Esophagus muscularis mucosa (tissue), 4 donors: Measurements from ENCODE around the gene CBR3. TPM values are rescaled to one million over a fixed set of nuclear protein-coding genes. Genes with fewer than 3 reads are reported as not detected.

Source experiments
- DNase-seq: peaks from one replicate; pipeline ENCODE4 v3.0.0-alpha.2; 2017; ENCODE audit errors: extremely low spot score
- H3K27ac ChIP-seq, 4 donors: fragments of 200-600 bp; sonication (generic); replicated peaks in 1 of 4; 1 replicate in 3 of 4; 2 replicates in 1 of 4; pipeline ENCODE4 v1.5.1; 2016 to 2019; ENCODE audit warnings: mild to moderate bottlenecking in 1 of 4
- H3K27me3 ChIP-seq, 4 donors: fragments of 200-600 bp; sonication (generic); one replicate each; pipeline versions ENCODE4 v1.5.1 to v1.6.0; 2016 to 2019
- H3K36me3 ChIP-seq, 4 donors: fragments of 200-600 bp; sonication (generic); one replicate each; pipeline ENCODE4 v1.5.1; 2016 to 2019
- H3K4me1 ChIP-seq, 4 donors: fragments of 200-600 bp; sonication (generic); one replicate each; pipeline ENCODE4 v1.5.1; 2016 to 2019
- H3K4me3 ChIP-seq, 4 donors: fragments of 200-600 bp; sonication (generic); 1 replicate in 2 of 4; 2 replicates in 2 of 4; pipeline ENCODE4 v1.5.1; 2016 to 2019; ENCODE audit warnings: mild to moderate bottlenecking in 4 of 4, moderate library complexity in 1 of 4
- H3K9me3 ChIP-seq, 4 donors: fragments of 200-600 bp; sonication (generic); 1 replicate in 3 of 4; 2 replicates in 1 of 4; pipeline ENCODE4 v1.5.1; 2016 to 2019
- EP300 ChIP-seq: sonication (generic); formaldehyde crosslinking; IDR thresholded peaks from one replicate; pipeline ENCODE4 v1.6.1; 2017; ENCODE audit warnings: antibody characterized with exemption
- POLR2A ChIP-seq: fragments of 450-650 bp; IDR thresholded peaks from one replicate; pipeline ENCODE4 v1.6.1; 2017; ENCODE audit warnings: antibody characterized with exemption, moderate library complexity, mild to moderate bottlenecking, low read depth
- POLR2AphosphoS5 ChIP-seq, 2 donors: sonication (generic); formaldehyde crosslinking; IDR thresholded peaks; one replicate each; pipeline ENCODE4 v1.6.1; 2017; ENCODE audit warnings: antibody characterized with exemption in 2 of 2
- WGBS: methylation state at CpG from one replicate; pipeline ENCODE4 v1.1.5; 2018; 5-methylcytosine and 5-hydroxymethylcytosine counted together
- intact Hi-C: fragments of 100-400 bp; cut with DNase I; formaldehyde crosslinking; loops from one replicate; pipeline ENCODE4 v1.15.1; 2023
- total RNA-seq, 4 donors: library from RNA; depleted of rRNA; stranded (reverse); fragments of >200 nt; gene quantifications; one replicate each; pipeline versions ENCODE4 v1.1.0 to v1.2.1, GENCODE V29; 2016
- TF ChIP-seq, protein P1 (sequence below), 3 experiments: fragments of 200-600 bp in 2 of 3; fragments of 450-650 bp in 1 of 3; sonication (generic) in 2 of 3; IDR thresholded peaks; one replicate each; pipeline ENCODE4 v1.5.1; 2017 to 2019; ENCODE audit warnings: antibody characterized with exemption in 3 of 3, mild to moderate bottlenecking in 2 of 3, moderate library complexity in 1 of 3

The CBR3 gene
- total RNA-seq, 4 donors from 2014 or later, result 11.4 to 18.5 (median 14.0) TPM

DNA sequence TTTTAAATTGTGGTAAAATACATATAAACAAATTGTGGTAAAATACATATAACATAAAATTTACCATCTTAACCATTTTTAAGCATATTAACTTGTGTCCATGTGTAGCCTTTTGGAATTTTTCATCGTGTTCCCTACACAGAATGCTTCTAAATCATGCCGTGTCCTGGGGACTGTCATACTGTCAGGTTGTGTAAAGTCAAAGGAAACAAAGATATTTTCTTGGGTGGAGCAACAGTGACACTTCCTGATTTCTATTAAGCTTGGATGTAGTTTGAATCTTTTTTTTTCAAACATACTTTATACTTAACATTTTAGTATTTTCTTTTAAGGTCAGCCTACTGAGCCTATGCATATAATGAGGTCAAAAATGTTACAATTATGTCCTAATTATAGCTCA is 54.1 kb downstream of the CBR3 start:
- no peak overlapping the region for H3K27ac ChIP-seq
- peaks cover 0 to 3% (median 1%) of the 10 kb centered on the region in 4 donors for H3K36me3 ChIP-seq
- intact Hi-C loops, result no loop called here
- whole genome bisulfite sequencing, result 30% methylated on average over 2 of the region's 2 CpGs
- H3K27me3 ChIP-seq, result no peaks in the 10 kb centered on the region
- peaks cover 8 to 13% (median 11%) of the 10 kb centered on the region in 4 donors for H3K4me1 ChIP-seq
- no peak for DNase-seq
- no peaks in the 10 kb centered on the region for H3K9me3 ChIP-seq
- TF ChIP-seq POLR2A, result no peak
- TF ChIP-seq, protein P1, sequence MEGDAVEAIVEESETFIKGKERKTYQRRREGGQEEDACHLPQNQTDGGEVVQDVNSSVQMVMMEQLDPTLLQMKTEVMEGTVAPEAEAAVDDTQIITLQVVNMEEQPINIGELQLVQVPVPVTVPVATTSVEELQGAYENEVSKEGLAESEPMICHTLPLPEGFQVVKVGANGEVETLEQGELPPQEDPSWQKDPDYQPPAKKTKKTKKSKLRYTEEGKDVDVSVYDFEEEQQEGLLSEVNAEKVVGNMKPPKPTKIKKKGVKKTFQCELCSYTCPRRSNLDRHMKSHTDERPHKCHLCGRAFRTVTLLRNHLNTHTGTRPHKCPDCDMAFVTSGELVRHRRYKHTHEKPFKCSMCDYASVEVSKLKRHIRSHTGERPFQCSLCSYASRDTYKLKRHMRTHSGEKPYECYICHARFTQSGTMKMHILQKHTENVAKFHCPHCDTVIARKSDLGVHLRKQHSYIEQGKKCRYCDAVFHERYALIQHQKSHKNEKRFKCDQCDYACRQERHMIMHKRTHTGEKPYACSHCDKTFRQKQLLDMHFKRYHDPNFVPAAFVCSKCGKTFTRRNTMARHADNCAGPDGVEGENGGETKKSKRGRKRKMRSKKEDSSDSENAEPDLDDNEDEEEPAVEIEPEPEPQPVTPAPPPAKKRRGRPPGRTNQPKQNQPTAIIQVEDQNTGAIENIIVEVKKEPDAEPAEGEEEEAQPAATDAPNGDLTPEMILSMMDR (IDR thresholded peaks at IDR 0.05), result no peak
- no peak for TF ChIP-seq EP300
- no peak for TF ChIP-seq POLR2AphosphoS5 (IDR thresholded peaks at IDR 0.05)
- H3K4me3 ChIP-seq, result no peak overlapping the region

DNA sequence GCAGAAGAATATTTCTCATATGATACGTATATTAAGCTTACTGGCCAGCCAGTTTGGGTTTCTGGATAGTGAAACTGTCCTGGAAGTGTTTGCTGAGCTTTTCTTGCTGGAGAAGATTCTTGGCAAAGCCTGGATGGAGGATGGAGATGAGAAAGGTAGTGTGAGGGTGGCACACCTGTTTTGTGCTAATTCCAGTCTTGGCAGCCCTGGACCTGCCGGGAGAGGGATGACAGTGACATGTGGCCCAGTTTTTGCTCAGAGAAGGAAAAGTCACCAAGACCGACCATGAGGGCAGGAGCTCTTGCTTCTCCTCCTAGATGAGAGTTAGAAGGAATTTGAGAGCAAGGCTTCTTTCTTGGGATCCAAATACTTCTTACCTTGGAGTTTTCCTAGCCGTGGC is 55.9 kb downstream of the CBR3 start:
- no peak for DNase-seq
- intact Hi-C loops, result no loop called here
- TF ChIP-seq, protein P1 (IDR thresholded peaks at IDR 0.05), result no peak
- TF ChIP-seq EP300 (no peak), POLR2AphosphoS5 (IDR thresholded peaks at IDR 0.05) (no peak), POLR2A (no peak)
- Histone ChIP-seq H3K27me3 (no peaks in the 10 kb centered on the region), H3K4me3 (no peak overlapping the region), H3K36me3 (no peaks in the 10 kb centered on the region), H3K9me3 (no peaks in the 10 kb centered on the region), H3K4me1 (peaks cover 10 to 13% (median 11%) of the 10 kb centered on the region in 4 donors), H3K27ac (no peak overlapping the region)
- WGBS, result 83% methylated on average over 4 of the region's 4 CpGs

DNA sequence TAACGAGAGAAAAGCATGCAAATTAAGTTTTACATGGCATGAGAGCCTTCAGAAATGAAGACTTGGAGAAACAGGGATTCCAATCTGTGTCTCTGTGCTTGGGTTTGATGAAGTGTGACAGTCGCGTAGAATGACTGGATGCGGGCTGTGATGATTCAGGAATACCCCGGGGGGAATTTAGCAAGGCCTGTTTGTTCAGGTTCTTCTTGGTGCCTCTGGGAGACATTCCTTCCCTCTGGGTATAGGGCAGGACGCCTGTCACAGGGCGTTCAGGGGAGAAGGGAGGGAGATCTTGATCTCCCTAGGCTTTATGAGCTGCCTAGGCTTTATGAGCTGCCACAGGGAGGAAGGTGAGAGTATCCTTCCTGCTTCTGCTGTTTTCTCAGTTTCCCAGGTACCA is 58.3 kb downstream of the CBR3 start:
- intact Hi-C loops, result no loop called here
- no peak for DNase-seq
- no peak for TF ChIP-seq EP300
- TF ChIP-seq, protein P1 (IDR thresholded peaks at IDR 0.05), result no peak
- no peak for TF ChIP-seq POLR2A
- no peak for TF ChIP-seq POLR2AphosphoS5 (IDR thresholded peaks at IDR 0.05)
- no peaks in the 10 kb centered on the region for H3K36me3 ChIP-seq
- no peaks in the 10 kb centered on the region for H3K27me3 ChIP-seq
- H3K27ac ChIP-seq, result no peak overlapping the region
- 95% methylated on average over 7 of the region's 7 CpGs for WGBS
- H3K4me1 ChIP-seq, result peaks cover 6 to 9% (median 8%) of the 10 kb centered on the region in 4 donors
- no peak overlapping the region for H3K4me3 ChIP-seq
- H3K9me3 ChIP-seq, result no peaks in the 10 kb centered on the region

DNA sequence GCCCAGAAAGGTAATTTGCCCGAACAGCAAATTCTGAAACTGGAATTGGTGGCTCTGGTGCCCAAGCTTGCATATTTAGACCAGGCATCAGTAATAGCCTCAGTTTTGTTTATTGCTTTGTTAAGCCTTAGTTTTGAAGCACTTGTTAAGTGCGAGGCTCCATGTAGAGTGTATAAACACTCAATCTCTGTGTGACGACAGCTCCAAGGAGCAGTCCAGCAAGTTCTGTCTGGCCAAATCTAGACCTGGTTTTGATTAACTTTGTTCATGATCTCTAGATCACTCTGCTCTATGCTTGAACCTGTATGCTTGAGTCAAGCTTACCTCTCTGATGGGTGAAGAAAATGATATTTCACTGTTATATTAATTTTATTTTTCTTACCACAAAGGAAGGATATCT is 59.1 kb downstream of the CBR3 start:
- peaks cover 0 to 5% (median 4%) of the 10 kb centered on the region in 4 donors for H3K4me1 ChIP-seq
- no peaks in the 10 kb centered on the region for H3K9me3 ChIP-seq
- intact Hi-C loops, result no loop called here
- no peak for TF ChIP-seq POLR2A
- no peak for TF ChIP-seq POLR2AphosphoS5 (IDR thresholded peaks at IDR 0.05)
- TF ChIP-seq, protein P1 (IDR thresholded peaks at IDR 0.05), result no peak
- H3K27ac ChIP-seq, result no peak overlapping the region
- no peaks in the 10 kb centered on the region for H3K27me3 ChIP-seq
- 62% methylated on average over 3 of the region's 3 CpGs for WGBS
- no peak overlapping the region for H3K4me3 ChIP-seq
- peaks cover 0 to 7% (median 1%) of the 10 kb centered on the region in 4 donors for H3K36me3 ChIP-seq
- DNase-seq, result no peak

DNA sequence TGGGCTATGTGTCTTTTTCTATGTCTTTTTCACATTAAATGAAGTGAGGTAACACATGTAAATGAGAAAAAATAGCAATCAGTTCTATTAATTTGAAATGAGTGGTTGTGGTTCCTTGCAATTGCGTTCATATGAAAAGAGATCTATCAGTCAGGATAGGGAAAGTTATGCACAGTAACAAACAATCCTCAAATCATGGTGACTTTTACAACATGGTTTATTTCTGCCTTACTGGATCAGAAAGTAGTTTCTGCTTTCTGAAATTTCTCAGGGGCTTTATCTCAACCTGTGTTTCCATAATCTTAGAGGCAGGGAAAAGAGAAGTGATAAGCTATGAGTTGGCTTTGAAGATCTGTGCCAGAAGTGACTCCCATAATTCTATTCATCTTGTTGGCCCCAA is 60.7 kb downstream of the CBR3 start:
- TF ChIP-seq EP300, result no peak
- Histone ChIP-seq H3K9me3 (no peaks in the 10 kb centered on the region), H3K27ac (no peak overlapping the region), H3K4me3 (no peak overlapping the region), H3K27me3 (no peaks in the 10 kb centered on the region), H3K4me1 (peaks cover 0 to 4% (median 0%) of the 10 kb centered on the region in 4 donors), H3K36me3 (peaks cover 0 to 17% (median 8%) of the 10 kb centered on the region in 4 donors)
- no peak for DNase-seq
- 90% methylated on average over 1 of the region's 1 CpG for WGBS
- intact Hi-C loops, result no loop called here

Other genes starting within 250 kb of the CBR3 start
- gene SETD4, start 74.6 kb upstream of the CBR3 start, total RNA-seq, result 10 to 100 TPM; 10.8 to 15.2 (median 13.3) TPM
- 100 to 1,000 TPM in 3 of 4 donors, 10 to 100 TPM in 1; 83.3 to 155 (median 121) TPM for gene CBR1, start 65.1 kb upstream of the CBR3 start, total RNA-seq
- gene DOP1B, start 21.7 kb downstream of the CBR3 start, total RNA-seq, result 10 to 100 TPM in 2 of 4 donors, 1 to 10 TPM in 2; 6.3 to 15.1 (median 11.2) TPM
- gene MORC3, start 185.1 kb downstream of the CBR3 start, total RNA-seq, result 10 to 100 TPM; 32.0 to 41.9 (median 39.2) TPM